Body of pancreas (tissue), 4 donors: ENCODE data around the gene SALL1. TPM values are rescaled to one million over a fixed set of nuclear protein-coding genes. Genes with fewer than 3 reads are reported as not detected.

Experiments used
- ATAC-seq: fragments of 150-250 bp; one replicate; pipeline ENCODE4 v1.9.1; 2016
- DNase-seq, 4 donors: peaks; one replicate each; pipeline ENCODE4 v3.0.0-alpha.2; 2019
- H3K27ac ChIP-seq, 4 donors: fragments of 200-600 bp; sonication (generic); 1 replicate in 3 of 4; 2 replicates in 1 of 4; pipeline versions ENCODE4 v1.5.1 to v1.6.1; 2016 to 2019; ENCODE audit warnings: mild to moderate bottlenecking in 1 of 4, mixed read lengths in 1 of 4, moderate library complexity in 1 of 4
- H3K27me3 ChIP-seq, 2 donors: fragments of 200-600 bp; sonication (generic); one replicate each; pipeline ENCODE4 v1.6.0; 2016; ENCODE audit warnings: mild to moderate bottlenecking in 1 of 2
- H3K36me3 ChIP-seq, 2 donors: fragments of 200-600 bp; sonication (generic); replicated peaks in 1 of 2; 2 replicates each; pipeline ENCODE4 v1.5.1; 2016; ENCODE audit warnings: low read depth in 2 of 2; ENCODE audit not compliant: insufficient read depth in 1 of 2
- H3K4me1 ChIP-seq: fragments of 200-600 bp; sonication (generic); one replicate; pipeline ENCODE4 v1.6.0; 2016
- H3K4me3 ChIP-seq, 2 donors: fragments of 200-600 bp; sonication (generic); 1 replicate in 1 of 2; 2 replicates in 1 of 2; pipeline ENCODE4 v1.5.1; 2016 to 2019
- H3K9me3 ChIP-seq, 3 donors: fragments of 200-600 bp; sonication (generic); 1 replicate in 2 of 3; 2 replicates in 1 of 3; pipeline ENCODE4 v1.5.1; 2016
- CTCF ChIP-seq, 7 experiments: fragments of 450-650 bp in 4 of 7; fragments of 200-600 bp in 3 of 7; sonication (generic) in 3 of 7; IDR thresholded peaks; one replicate each; pipeline ENCODE4 v1.5.1; 2016 to 2019; ENCODE audit warnings: antibody characterized with exemption in 7 of 7
- POLR2A ChIP-seq, 3 donors: fragments of 450-650 bp; IDR thresholded peaks; one replicate each; pipeline ENCODE4 v1.6.1; 2016; ENCODE audit warnings: antibody characterized with exemption in 3 of 3, mild to moderate bottlenecking in 2 of 3
- WGBS, 2 donors: methylation state at CpG; one replicate each; pipeline ENCODE4 v1.1.5; 2017; 5-methylcytosine and 5-hydroxymethylcytosine counted together
- intact Hi-C: fragments of 100-400 bp; cut with DNase I; formaldehyde crosslinking; loops from one replicate; pipeline ENCODE4 v1.15.1; 2023
- total RNA-seq, 2 donors: library from RNA; depleted of rRNA; stranded (reverse); fragments of >200 nt; gene quantifications; one replicate each; pipeline ENCODE4 v1.1.0, GENCODE V29; 2016

Gene SALL1
- total RNA-seq, 2 donors from 2014 or later, result 0.52 TPM; not detected in 1

- WGBS, 2 donors, result 57 to 67% methylated on average over 6 of the region's 6 CpGs
- Histone ChIP-seq H3K36me3 (no peaks in the 10 kb centered on the region), H3K4me1 (peaks cover 12% of the 10 kb centered on the region), H3K4me3 (no peak overlapping the region), H3K27me3 (peaks cover 0 to 16% of the 10 kb centered on the region in 2 donors), H3K9me3 (no peaks in the 10 kb centered on the region), H3K27ac (no peak overlapping the region)
- no peak for ATAC-seq
- no peak for DNase-seq
- intact Hi-C loops, result no loop called here
- no peak for TF ChIP-seq POLR2A (IDR thresholded peaks at IDR 0.05)
- no peak for TF ChIP-seq CTCF (IDR thresholded peaks at IDR 0.05)
These were observed 18.5 kb downstream of the SALL1 start for GRCh38 chr16:51132490-51133115.

DNA sequence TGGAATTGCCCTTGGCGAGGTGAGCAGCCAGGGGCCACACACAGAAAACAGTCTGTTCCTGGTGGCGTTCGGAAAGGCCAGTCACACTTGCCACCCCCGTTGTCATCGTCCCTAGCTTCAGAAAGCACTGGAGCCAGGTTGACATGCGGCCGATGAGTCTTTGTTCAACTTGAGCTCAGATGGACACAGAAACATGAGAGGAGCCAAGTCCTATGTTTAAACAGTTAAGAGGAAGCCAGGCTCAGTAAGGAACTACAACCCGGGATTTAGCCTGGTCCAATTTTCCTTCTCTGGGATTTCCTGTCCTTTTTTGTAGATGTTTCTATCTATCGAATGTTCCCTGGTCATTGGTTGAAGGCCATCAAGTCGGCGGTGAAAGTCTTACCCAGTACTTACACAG is 19.5 kb downstream of the SALL1 start:
- ATAC-seq (no peak), DNase-seq (no peak)
- no peaks in the 10 kb centered on the region for H3K36me3 ChIP-seq
- H3K27ac ChIP-seq, result no peak overlapping the region
- 78 to 88% methylated on average over 11 of the region's 11 CpGs for WGBS, 2 donors
- intact Hi-C loops, result no loop called here
- peaks cover 0 to 16% of the 10 kb centered on the region in 2 donors for H3K27me3 ChIP-seq
- H3K4me3 ChIP-seq, result no peak overlapping the region
- H3K4me1 ChIP-seq, result peaks cover 12% of the 10 kb centered on the region
- no peaks in the 10 kb centered on the region for H3K9me3 ChIP-seq
- no peak for TF ChIP-seq POLR2A (IDR thresholded peaks at IDR 0.05)
- TF ChIP-seq CTCF (IDR thresholded peaks at IDR 0.05), result no peak

- no peak for DNase-seq
- 50 to 68% methylated on average over 8 of the region's 8 CpGs for WGBS, 2 donors
- no peak overlapping the region for H3K4me3 ChIP-seq
- no peaks in the 10 kb centered on the region for H3K9me3 ChIP-seq
- intact Hi-C loops, result no loop called here
- peaks cover 0 to 8% of the 10 kb centered on the region in 2 donors for H3K27me3 ChIP-seq
- no peaks in the 10 kb centered on the region for H3K36me3 ChIP-seq
- peaks cover 6% of the 10 kb centered on the region for H3K4me1 ChIP-seq
- no peak overlapping the region for H3K27ac ChIP-seq
- ATAC-seq, result no peak
- no peak for TF ChIP-seq POLR2A (IDR thresholded peaks at IDR 0.05)
- no peak for TF ChIP-seq CTCF (IDR thresholded peaks at IDR 0.05)
These were observed 22.0 kb downstream of the SALL1 start for GRCh38 chr16:51129105-51129504.

DNA sequence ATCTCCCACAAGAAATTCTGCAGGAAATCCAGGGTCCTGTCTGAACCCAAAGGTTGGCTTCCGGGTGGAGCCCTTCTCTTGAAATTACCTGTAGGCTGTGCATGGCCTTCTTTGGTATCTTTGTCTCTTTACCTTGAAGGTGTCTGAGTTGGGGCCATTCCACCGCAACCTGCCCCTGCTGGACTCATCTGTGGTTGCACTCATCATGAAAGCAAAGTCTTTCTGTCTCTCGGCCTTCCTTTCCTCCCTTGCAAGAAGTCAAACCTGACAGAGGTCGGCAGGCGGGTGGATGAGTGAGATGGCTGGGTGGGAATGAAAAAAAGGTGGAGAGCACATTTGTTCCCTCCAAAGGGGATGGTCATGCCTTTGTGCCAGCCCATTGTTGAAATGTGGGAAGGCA is 25.1 kb downstream of the SALL1 start:
- no peaks in the 10 kb centered on the region for H3K4me1 ChIP-seq
- no peaks in the 10 kb centered on the region for H3K9me3 ChIP-seq
- no peaks in the 10 kb centered on the region for H3K27me3 ChIP-seq
- TF ChIP-seq POLR2A (IDR thresholded peaks at IDR 0.05) (no peak), CTCF (IDR thresholded peaks at IDR 0.05) (no peak)
- ATAC-seq (no peak), DNase-seq (no peak)
- 65 to 70% methylated on average over 5 of the region's 5 CpGs for WGBS, 2 donors
- intact Hi-C loops, result no loop called here
- H3K27ac ChIP-seq, result no peak overlapping the region
- H3K4me3 ChIP-seq, result no peak overlapping the region
- no peaks in the 10 kb centered on the region for H3K36me3 ChIP-seq

- DNase-seq (no peak), ATAC-seq (no peak)
- Histone ChIP-seq H3K4me1 (no peaks in the 10 kb centered on the region), H3K9me3 (no peaks in the 10 kb centered on the region), H3K4me3 (no peak overlapping the region), H3K36me3 (no peaks in the 10 kb centered on the region), H3K27me3 (no peaks in the 10 kb centered on the region), H3K27ac (no peak overlapping the region)
- 84 to 92% methylated on average over 3 of the region's 3 CpGs for WGBS, 2 donors
- intact Hi-C loops, result no loop called here
- no peak for TF ChIP-seq POLR2A (IDR thresholded peaks at IDR 0.05)
- no peak for TF ChIP-seq CTCF (IDR thresholded peaks at IDR 0.05)
These were observed 26.2 kb downstream of the SALL1 start for GRCh38 chr16:51124896-51125295.
